ENCODE results near the gene METTL15.
A peak's percentile ranks its signal among the peaks of the same experiment; 100 is the strongest.
"Not testable (repeated sequence)": the region's sequence is repeated elsewhere in the genome, so short reads cannot be mapped to it uniquely, and the experiment has no call there.

Gene METTL15, protein sequence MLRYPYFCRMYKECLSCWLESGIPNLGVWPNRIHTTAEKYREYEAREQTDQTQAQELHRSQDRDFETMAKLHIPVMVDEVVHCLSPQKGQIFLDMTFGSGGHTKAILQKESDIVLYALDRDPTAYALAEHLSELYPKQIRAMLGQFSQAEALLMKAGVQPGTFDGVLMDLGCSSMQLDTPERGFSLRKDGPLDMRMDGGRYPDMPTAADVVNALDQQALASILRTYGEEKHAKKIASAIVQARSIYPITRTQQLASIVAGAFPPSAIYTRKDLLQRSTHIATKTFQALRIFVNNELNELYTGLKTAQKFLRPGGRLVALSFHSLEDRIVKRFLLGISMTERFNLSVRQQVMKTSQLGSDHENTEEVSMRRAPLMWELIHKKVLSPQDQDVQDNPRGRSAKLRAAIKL

DNA sequence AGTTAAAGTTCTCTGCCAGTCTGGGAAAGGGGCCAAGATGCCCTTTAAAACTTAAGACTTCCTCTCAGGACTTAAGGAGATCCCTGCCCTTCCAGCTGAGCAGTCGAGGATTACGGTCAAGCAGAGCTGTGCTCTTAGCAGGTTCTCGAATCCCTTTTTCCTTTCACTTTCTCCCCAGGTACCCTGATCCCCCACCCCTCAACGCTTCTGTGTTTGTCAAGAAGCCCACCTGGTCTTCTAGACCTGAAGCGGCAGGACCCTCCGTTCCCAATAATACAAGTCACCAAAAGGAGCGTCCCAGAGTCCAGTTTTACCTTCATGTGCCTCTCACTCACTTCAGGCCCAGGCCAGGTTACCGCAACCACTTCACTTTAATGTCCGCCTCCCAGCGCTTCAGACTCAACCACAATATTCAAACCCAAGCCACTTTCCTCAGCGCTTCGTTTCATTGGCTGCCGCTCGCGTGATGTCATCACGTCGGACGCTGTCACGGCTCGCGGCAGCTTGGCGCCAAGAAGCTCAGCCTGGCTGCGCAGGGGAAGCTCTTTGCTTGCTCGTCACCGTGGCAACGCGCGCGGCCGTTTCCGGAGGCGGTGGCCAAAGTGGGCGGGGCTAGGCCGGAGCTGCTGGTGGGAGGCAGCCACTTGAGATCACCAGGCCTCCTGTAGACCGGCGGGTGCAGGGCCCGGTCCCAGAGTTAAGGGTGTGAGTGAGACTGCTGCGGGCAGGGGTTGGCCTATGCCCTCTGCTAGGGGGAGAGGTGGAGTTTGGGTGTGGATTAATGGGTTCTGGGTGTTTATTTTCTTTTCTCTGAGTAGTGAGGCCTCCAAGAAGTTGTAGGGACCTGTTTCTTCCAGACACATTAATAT lies at the start of gene METTL15, which contains the start of gene KIF18A:
METTL15 (plus strand) TSS at position 639 of the 869 bp plus-strand sequence. CDS start 4,947 bp downstream, outside the sequence.
KIF18A (minus strand) TSS at position 407 of the 869 bp plus-strand sequence. CDS start 10,209 bp downstream, outside the sequence.
- DNase-seq: peak; percentile 77 to 100 (median 98)

- no peak for DNase-seq
Measured at GRCh38 chr11:28071305-28071704, 36.9 kb upstream of the METTL15 start.

- no peak for DNase-seq
Measured at GRCh38 chr11:28072321-28072720, 35.9 kb upstream of the METTL15 start.

- DNase-seq: no peak
Measured at GRCh38 chr11:28077521-28077920, 30.7 kb upstream of the METTL15 start.

GRCh38 chr11:28083118-28083517 lies 25.1 kb upstream of the METTL15 start:
- no peak for DNase-seq

- no peak for DNase-seq
Measured at GRCh38 chr11:28086569-28086968, 21.6 kb upstream of the METTL15 start.

DNA sequence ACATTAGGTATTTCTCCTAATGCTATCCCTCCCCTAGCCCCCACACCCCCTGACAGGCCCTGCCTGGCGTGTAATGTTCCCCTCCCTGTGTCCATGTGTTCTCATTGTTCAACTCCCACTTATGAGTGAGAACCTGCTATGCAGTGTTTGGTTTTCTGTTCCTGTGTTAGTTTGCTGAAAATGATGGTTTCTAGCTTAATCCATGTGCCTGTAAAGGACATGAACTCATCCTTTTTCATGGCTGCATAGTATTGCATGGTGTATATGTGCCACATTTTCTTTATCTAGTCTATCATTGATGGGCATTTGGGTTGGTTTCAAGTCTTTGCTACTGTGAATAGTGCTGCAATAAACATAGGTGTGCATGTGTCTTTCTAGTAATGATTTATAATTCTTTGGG lies 21.0 kb upstream of the METTL15 start:
- not testable (repeated sequence) for DNase-seq

DNA sequence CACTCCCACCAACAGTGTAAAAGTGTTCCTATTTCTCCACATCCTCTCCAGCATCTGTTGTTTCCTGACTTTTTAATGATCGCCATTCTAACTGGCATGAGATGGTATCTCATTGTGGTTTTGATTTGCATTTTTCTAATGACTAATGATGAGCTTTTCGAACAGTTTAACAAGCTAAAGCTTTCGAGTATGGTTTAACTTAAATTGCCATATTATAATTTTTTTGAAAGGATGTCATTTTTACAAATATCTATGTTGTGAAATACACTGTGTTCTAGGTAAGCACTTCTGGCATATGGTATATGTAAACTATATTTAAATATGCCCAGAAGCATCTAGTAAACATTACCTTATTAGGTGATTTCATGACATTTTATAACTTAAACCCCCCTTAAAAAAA lies 20.5 kb upstream of the METTL15 start:
- not testable (repeated sequence) for DNase-seq

DNA sequence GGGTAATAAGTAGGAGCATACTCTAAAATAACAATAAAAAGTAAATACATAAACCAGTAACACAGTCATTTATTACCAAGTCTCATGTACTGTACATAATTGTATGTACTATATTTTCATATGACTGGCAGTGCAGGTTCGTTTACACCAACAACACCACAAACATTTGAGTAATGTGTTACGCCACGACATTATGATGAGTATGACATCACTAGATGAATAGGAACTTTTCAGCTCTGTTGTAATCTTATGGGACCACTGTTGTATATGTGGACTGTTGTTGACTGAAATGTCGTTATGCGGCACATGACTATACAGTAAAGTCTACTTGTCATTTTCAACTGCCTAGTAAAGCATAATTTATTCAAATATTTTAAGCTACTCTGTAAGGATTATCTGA lies 18.8 kb upstream of the METTL15 start:
- no peak for DNase-seq

GRCh38 chr11:28090052-28090749 lies 18.0 kb upstream of the METTL15 start:
- DNase-seq: no peak

GRCh38 chr11:28092786-28093185 lies 15.4 kb upstream of the METTL15 start:
- DNase-seq: no peak

- DNase-seq: no peak
Measured at GRCh38 chr11:28098257-28098656, 9.9 kb upstream of the METTL15 start.

DNA sequence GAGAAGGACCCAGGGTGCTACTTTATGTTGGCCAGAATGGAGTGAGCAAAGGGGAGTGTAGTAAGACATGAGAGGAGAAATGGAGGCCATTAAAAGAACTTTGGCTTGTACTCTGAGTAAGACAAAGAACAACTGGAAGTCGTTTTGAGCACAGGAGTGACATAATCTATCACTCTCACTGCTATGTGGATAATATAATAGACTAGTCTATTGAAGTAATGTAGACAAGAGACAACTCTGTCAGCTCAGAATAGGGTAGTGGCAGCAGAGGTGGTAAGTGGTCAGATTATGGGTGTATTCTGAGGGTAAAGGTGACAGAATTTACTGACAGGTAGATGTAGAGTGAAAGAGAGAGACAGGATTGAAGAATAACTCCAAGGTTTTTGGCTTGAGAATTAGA lies 8.5 kb upstream of the METTL15 start:
- no peak for DNase-seq

DNA sequence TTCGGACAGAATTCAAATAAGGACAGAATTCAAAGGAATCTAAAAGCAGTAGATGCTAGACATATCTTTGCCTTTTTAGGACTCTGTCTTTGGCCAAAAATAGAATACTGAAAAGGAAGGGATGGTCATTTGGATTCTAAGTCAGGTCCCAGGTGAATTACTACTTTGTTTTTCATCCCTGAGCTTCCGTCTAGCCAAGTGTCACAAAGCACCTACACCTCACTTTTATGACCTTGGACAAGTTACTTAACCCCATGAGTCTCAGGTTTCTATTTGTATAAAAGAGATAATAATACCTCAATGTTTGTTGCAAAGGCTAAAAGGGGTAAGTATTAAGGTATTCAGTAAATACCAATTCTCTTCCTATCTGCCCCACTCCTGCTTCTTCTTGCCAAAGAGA lies 7.5 kb upstream of the METTL15 start:
- DNase-seq: no peak

GRCh38 chr11:28102300-28102699 lies 5.9 kb upstream of the METTL15 start:
- not testable (repeated sequence) for DNase-seq

GRCh38 chr11:28104425-28104824 lies 3.8 kb upstream of the METTL15 start:
- no peak for DNase-seq

GRCh38 chr11:28104984-28105383 lies 3.2 kb upstream of the METTL15 start:
- no peak for DNase-seq

DNA sequence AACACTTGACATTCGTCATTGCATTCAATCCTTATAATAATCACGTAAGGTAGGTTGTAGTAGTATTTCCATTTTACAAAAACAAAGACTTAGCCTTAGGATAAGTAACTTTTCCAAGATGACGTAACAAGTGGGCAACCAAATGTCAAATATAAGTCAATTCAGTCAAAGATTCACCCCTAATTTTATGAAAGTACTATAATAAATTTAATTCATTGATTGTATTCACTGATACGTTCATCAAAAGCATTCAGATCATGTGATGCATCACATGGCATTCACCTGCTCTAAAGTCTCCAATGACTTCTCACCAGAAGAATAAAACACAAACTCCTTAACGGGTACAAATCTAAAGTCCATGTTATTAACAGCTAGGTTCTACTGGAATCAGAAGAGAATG lies 2.3 kb upstream of the METTL15 start:
- DNase-seq: no peak

DNA sequence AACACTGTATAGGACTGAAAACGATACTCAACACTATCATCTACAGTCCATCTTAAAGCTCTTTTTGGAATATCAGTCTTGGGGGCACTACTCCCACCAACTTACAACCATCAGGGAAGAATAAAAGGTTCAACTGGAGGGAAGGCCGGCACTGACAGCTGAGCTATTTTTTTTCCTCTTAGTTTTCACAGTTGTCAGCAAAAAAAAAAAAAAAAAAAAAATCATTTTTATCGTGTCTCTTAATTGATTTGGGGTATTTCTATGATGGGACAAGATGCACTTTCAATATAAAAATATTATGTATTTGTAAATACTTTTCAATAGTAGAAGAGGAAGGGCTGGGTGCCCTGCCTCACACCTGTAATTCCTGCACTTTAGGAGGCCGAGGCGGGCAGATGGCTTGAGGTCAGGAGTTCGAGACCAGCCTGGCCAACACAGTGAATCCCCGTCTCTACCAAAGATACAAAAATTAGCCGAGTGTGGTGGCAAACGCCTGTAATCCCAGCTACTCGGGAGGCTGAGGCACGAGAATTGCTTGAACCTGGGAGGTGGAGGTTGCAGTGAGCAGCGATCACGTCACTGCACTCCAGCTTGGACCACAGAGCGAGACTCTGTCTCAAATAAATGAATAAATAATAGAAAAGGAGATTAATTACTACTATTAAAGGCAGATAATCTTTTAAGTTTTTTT lies 1.7 kb upstream of the METTL15 start:
- DNase-seq: no peak

GRCh38 chr11:28107191-28107749 lies 918 bp upstream of the METTL15 start:
- no peak for DNase-seq

DNA sequence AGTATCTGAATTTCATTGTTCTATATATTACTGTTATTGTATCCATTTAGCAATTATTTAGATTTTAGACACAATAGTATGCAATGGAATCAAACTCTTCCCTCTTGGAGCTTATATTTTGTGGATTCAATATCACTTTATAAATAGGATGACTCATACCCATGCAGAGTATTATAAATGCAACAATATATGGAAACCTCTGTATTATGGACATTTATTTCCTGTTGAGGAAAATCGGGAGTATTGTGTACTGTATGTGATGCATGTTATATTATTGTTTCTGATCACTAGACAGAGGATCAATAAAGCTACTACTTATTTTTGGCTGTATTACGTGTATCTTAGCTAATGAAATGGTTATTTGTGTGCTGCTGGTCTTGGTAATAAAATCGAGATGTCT lies 770 bp downstream of the METTL15 start:
- no peak for DNase-seq
